HepG2 (cell line): Measurements from ENCODE around the gene AGRP. TPM values are rescaled to one million over a fixed set of nuclear protein-coding genes. Genes with fewer than 3 reads are reported as not detected.
A peak's percentile ranks its signal among the peaks of the same experiment; 100 is the strongest.

Experiments
- ATAC-seq: fragments of 200-7000 bp; cut with Tn5 transposase; 3 replicates; pipeline ENCODE4 v1.9.1; 2020; ENCODE audit warnings: mild to moderate bottlenecking, moderate library complexity
- BruUV-seq: library from RNA; stranded (reverse); fragments of 400-500 nt; replicated peaks from 2 replicates; lab custom pipeline; 2021; lab: Mats Ljungman, UMichigan
- CTCF ChIA-PET: fragments of 300-600 bp; formaldehyde crosslinking; extraction: SDS; loops from one replicate; lab custom pipeline; 2021; ENCODE audit warnings: low total read pairs, inconsistent platforms, low intra/inter-chr PET ratio; lab: Yijun Ruan, JAX
- POLR2A ChIA-PET: fragments of 350-600 bp; sonication (Branson Sonifier 250); formaldehyde crosslinking; loops from one replicate; lab custom pipeline; 2020; ENCODE audit warnings: antibody characterized with exemption, inconsistent platforms; lab: Yijun Ruan, JAX
- DNase-seq: peaks from one replicate; pipeline ENCODE4 v3.0.0-alpha.2; 2015; ENCODE audit warnings: low spot score
- FAIRE-seq: peaks from 3 replicates; lab custom pipeline; 2011; peaks lifted over from hg19 to GRCh38; lab: Jason Lieb, UNC
- H2AFZ ChIP-seq: one replicate; pipeline ENCODE4 v1.6.1; 2011; ENCODE audit warnings: low read length, inconsistent platforms
- H3K27ac ChIP-seq: fragments of 300-600 bp; 3 replicates; pipeline ENCODE4 v1.8.0; 2011; ENCODE audit warnings: mixed run types, mild to moderate bottlenecking, mixed read lengths, low read length, inconsistent platforms; ENCODE audit not compliant: insufficient read depth; ENCODE audit errors: extremely low read length
- H3K27me3 ChIP-seq, 2 experiments: fragments of 200-600 bp in 1 of 2; 2 replicates in 1 of 2; 3 replicates in 1 of 2; pipeline versions ENCODE4 v1.6.0 to v1.8.0; 2011; ENCODE audit warnings: low read length in 2 of 2, mild to moderate bottlenecking in 2 of 2, moderate library complexity in 2 of 2, inconsistent platforms in 1 of 2; ENCODE audit not compliant: insufficient read depth in 2 of 2, control insufficient read depth in 1 of 2
- H3K36me3 ChIP-seq, 2 experiments: fragments of 200-600 bp in 1 of 2; replicated peaks in 1 of 2; 2 replicates in 1 of 2; 3 replicates in 1 of 2; pipeline versions ENCODE4 v1.5.1 to v1.8.0; 2011; ENCODE audit warnings: low read length in 2 of 2, inconsistent platforms in 1 of 2; ENCODE audit not compliant: insufficient read depth in 2 of 2, control insufficient read depth in 1 of 2
- H3K4me1 ChIP-seq: 2 replicates; pipeline ENCODE4 v1.5.1; 2012; ENCODE audit warnings: low read length, inconsistent platforms; ENCODE audit not compliant: insufficient read depth
- H3K4me2 ChIP-seq: 2 replicates; pipeline ENCODE4 v1.6.0; 2011; ENCODE audit warnings: low read depth, low read length, inconsistent platforms
- H3K4me3 ChIP-seq, 3 experiments: fragments of 200-600 bp in 1 of 3; sonication (generic), shearing (Covaris generic) in 1 of 3; replicated peaks in 1 of 3; 2 replicates each; pipeline ENCODE4 v1.5.1; 2011 to 2016; ENCODE audit warnings: low read length in 3 of 3, inconsistent platforms in 2 of 3, low read depth in 2 of 3, mild to moderate bottlenecking in 2 of 3, control low read depth in 1 of 3, mixed read lengths in 1 of 3; ENCODE audit not compliant: insufficient read depth in 1 of 3
- H3K79me2 ChIP-seq: one replicate; pipeline ENCODE4 v1.6.1; 2011; ENCODE audit warnings: low read length, inconsistent platforms; ENCODE audit not compliant: insufficient read depth
- H3K9ac ChIP-seq: 2 replicates; pipeline ENCODE4 v1.6.0; 2011; ENCODE audit warnings: mild to moderate bottlenecking, low read depth, low read length, inconsistent platforms; ENCODE audit not compliant: insufficient read depth
- H3K9me3 ChIP-seq: 2 replicates; pipeline ENCODE4 v1.5.1; 2012; ENCODE audit warnings: mild to moderate bottlenecking, low read length
- H4K20me1 ChIP-seq: 2 replicates; pipeline ENCODE4 v1.6.0; 2011; ENCODE audit warnings: inconsistent platforms, mild to moderate bottlenecking, low read length, moderate library complexity; ENCODE audit not compliant: insufficient read depth
- HNRNPL ChIP-seq: fragments of 200-400 bp; formaldehyde crosslinking; IDR thresholded peaks from 2 replicates; pipeline ENCODE4 v1.6.1; 2017; ENCODE audit warnings: mild to moderate bottlenecking, low read depth, low read length
- NCOA2 ChIP-seq: sonication (generic); formaldehyde crosslinking; IDR thresholded peaks from 2 replicates; pipeline ENCODE4 v1.8.0; 2022; ENCODE audit warnings: inconsistent platforms
- PHF21A ChIP-seq: sonication (generic); formaldehyde crosslinking; IDR thresholded peaks from 2 replicates; pipeline ENCODE4 v1.5.0; 2020; ENCODE audit warnings: mild to moderate bottlenecking, missing genetic modification reagents
- SP5 ChIP-seq: IDR thresholded peaks from 2 replicates; pipeline ENCODE4 v1.6.1; 2016; ENCODE audit warnings: low read depth, borderline replicate concordance
- TARDBP ChIP-seq: sonication (generic); formaldehyde crosslinking; IDR thresholded peaks from 2 replicates; pipeline ENCODE4 v1.8.0; 2022; ENCODE audit warnings: mild to moderate bottlenecking, missing genetic modification reagents
- TGIF2 ChIP-seq: IDR thresholded peaks from 2 replicates; pipeline ENCODE4 v1.6.1; 2016; ENCODE audit warnings: control low read depth, missing compliant biosample characterization
- ZFP62 ChIP-seq: sonication (generic); formaldehyde crosslinking; IDR thresholded peaks from 2 replicates; pipeline ENCODE4 v1.4.0; 2020; ENCODE audit warnings: missing genetic modification reagents
- ZNF431 ChIP-seq: sonication (generic); formaldehyde crosslinking; IDR thresholded peaks from 2 replicates; pipeline ENCODE4 v1.9.0; 2022; ENCODE audit warnings: missing genetic modification reagents, low read depth, mild to moderate bottlenecking, borderline replicate concordance
- ZNF543 ChIP-seq: sonication (generic); formaldehyde crosslinking; IDR thresholded peaks from 2 replicates; pipeline ENCODE4 v1.4.0; 2020; ENCODE audit warnings: mild to moderate bottlenecking, missing genetic modification reagents
- ZNF552 ChIP-seq: sonication (generic); formaldehyde crosslinking; IDR thresholded peaks from 2 replicates; pipeline ENCODE4 v1.9.0; 2022; ENCODE audit warnings: missing genetic modification reagents, mild to moderate bottlenecking, borderline replicate concordance
- ZNF75D ChIP-seq: sonication (generic); formaldehyde crosslinking; IDR thresholded peaks from 2 replicates; pipeline ENCODE4 v1.8.1; 2023; ENCODE audit warnings: missing genetic modification reagents, mild to moderate bottlenecking, borderline replicate concordance
- ZNF776 ChIP-seq: sonication (generic); formaldehyde crosslinking; IDR thresholded peaks from 2 replicates; pipeline ENCODE4 v1.4.0; 2020; ENCODE audit warnings: mild to moderate bottlenecking, missing genetic modification reagents
- ZNF891 ChIP-seq: sonication (generic); formaldehyde crosslinking; IDR thresholded peaks from 2 replicates; pipeline ENCODE4 v1.5.0; 2020; ENCODE audit warnings: mild to moderate bottlenecking, missing genetic modification reagents
- WGBS: methylation state at CpG from one replicate; pipeline ENCODE4 v1.1.6; 2017; ENCODE audit warnings: low lambda C conversion rate; 5-methylcytosine and 5-hydroxymethylcytosine counted together
- in situ Hi-C: cut with HindIII; loops from 2 replicates; pipeline ENCODE4 v1.10.0; 2017; ENCODE audit warnings: low pct_unique_long_range_greater_than_20kb; ENCODE audit not compliant: extremely low pct_ligation_motif_present
- intact Hi-C: fragments of 100-400 bp; cut with micrococcal nuclease; formaldehyde crosslinking; loops from one replicate; pipeline ENCODE4 v1.10.0; 2022; ENCODE audit not compliant: unreplicated experiment
- polyA plus RNA-seq, 8 experiments: library from polyadenylated mRNA; depleted of rRNA in 3 of 8; stranded (reverse) in 7 of 8; unstranded in 1 of 8; fragments of >200 nt; fragmentation: Illumina TruSeq in 4 of 8; extraction: Trizol in 4 of 8; gene quantifications; 2 replicates each; pipeline versions ENCODE4 v1.2.1 to v1.2.3, GENCODE V29; 2011 to 2016; ENCODE audit warnings: low read depth in 4 of 8, missing spikeins in 1 of 8, mixed read lengths in 1 of 8; ENCODE audit not compliant: insufficient read depth in 1 of 8
- total RNA-seq, 5 experiments: library from RNA; depleted of rRNA; stranded (reverse); fragments of >200 nt; fragmentation: Illumina TruSeq; extraction: Trizol; gene quantifications; 2 replicates each; pipeline ENCODE4 v1.2.3, GENCODE V29; 2016; ENCODE audit warnings: low read depth in 1 of 5
- TF ChIP-seq, protein P1 (sequence below): sonication (generic); formaldehyde crosslinking; IDR thresholded peaks from 2 replicates; pipeline ENCODE4 v1.4.0; 2020; ENCODE audit warnings: missing genetic modification reagents
- TF ChIP-seq, protein P2 (sequence below): sonication (generic); formaldehyde crosslinking; IDR thresholded peaks from 2 replicates; pipeline ENCODE4 v1.5.1; 2020; ENCODE audit warnings: mild to moderate bottlenecking, missing genetic modification reagents, borderline replicate concordance

The AGRP gene
- total and polyA plus RNA-seq, 2 of the 13 experiments (the other 11 are each of a cell fraction or from before 2014, with no cell fraction given), result not detected

DNA sequence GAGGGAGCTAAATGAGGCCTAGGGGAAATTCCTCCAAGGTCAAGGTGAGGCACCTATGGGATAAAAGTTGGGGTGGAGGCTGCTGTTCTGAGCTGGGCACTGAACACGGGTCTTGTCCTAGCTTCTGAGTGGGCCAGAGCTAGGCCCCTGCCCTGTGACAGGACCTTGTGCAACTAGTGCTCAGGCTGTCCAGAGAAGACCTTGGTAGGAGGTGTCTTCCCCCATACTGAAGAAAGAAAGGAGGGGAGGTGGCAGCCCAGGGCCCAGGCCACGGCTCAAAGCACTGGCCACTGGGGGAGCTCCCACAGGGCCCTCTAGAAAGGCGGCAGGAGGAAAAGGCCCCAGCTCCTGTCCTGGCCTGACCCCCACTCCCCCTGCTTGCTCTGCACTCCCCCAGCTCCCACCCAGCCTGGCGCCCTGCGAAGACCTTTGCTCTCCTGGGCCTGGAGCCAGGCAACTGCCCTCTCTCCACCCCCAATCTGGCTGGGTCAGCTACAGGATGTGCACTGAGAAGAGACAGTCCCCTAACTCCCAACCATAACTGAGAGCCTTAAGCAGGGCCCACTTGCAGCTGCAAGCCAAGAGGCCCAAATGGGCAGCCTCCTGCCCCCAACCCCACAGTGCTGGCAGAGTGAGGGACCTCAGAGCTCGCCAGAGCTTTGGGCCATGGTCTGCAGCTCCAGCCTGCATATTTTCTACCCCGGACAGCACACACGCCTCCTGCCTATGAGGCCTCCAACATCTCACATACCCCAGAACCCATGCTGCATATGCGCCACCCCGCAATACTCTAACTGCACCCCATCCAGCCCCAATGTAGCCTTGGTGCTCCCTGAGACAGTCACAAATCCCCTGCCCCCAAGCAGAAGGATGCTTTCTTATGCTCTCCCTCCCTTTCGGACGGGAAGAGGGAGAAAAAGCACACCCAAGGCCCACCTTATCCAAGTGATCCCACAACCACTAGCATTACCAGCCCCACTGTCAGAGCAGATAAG, 37.1 kb downstream of the AGRP start:
- Histone ChIP-seq H3K27ac (peak overlapping the region; percentile 88), H3K4me1 (peaks cover 57% of the 10 kb centered on the region), H3K4me3 (peak overlapping the region in 2 of 3 experiments; percentile 14 to 54; a peak in 3 of 6 replicates), H3K9ac (peak overlapping the region; percentile 66), H3K9me3 (no peaks in the 10 kb centered on the region), H3K4me2 (peak overlapping the region; percentile 87), H3K27me3 (no peaks in the 10 kb centered on the region), H4K20me1 (no peaks in the 10 kb centered on the region), H2AFZ (no peak overlapping the region), H3K36me3 (peaks cover 8 to 10% of the 10 kb centered on the region in 2 experiments; a peak in 3 of 5 replicates), H3K79me2 (no peaks in the 10 kb centered on the region)
- WGBS, result 38% methylated on average over 9 of the region's 12 CpGs
- ChIA-PET CTCF (interaction anchor here (1.3 to 3.4 kb wide), 3 partner anchors 18 to 167 kb away, joined by 3 to 56 read pairs (median 9); partner anchors contain the start of gene PLEKHG4), POLR2A (interaction anchor here (0.6 to 6.7 kb wide), 11 partner anchors 10 to 199 kb away, joined by 3 to 182 read pairs (median 5); partner anchors contain the start of genes ATP6V0D1, FHOD1, HSD11B2 and ZDHHC1)
- in situ Hi-C loops, result no loop called here
- DNase-seq (peak; percentile 95), FAIRE-seq (peak; percentile 97), ATAC-seq (peak; percentile 88)
- intact Hi-C loops, result loop anchor here (1.0 to 2.0 kb wide), 2 partner anchors 18 to 19 kb away; no protein-coding TSS in a partner anchor
- no TSS peak for BruUV-seq
- 0 out of 2 replicates have a peak, but pooled peaks have one; percentile 37 for TF ChIP-seq ZNF431 (CRISPR knock-in tag)
- 0 out of 2 replicates have a peak, but pooled peaks have one; percentile 64 for TF ChIP-seq TGIF2 (CRISPR knock-in tag)
- TF ChIP-seq TARDBP, result peak; percentile 87
- TF ChIP-seq, protein P1, sequence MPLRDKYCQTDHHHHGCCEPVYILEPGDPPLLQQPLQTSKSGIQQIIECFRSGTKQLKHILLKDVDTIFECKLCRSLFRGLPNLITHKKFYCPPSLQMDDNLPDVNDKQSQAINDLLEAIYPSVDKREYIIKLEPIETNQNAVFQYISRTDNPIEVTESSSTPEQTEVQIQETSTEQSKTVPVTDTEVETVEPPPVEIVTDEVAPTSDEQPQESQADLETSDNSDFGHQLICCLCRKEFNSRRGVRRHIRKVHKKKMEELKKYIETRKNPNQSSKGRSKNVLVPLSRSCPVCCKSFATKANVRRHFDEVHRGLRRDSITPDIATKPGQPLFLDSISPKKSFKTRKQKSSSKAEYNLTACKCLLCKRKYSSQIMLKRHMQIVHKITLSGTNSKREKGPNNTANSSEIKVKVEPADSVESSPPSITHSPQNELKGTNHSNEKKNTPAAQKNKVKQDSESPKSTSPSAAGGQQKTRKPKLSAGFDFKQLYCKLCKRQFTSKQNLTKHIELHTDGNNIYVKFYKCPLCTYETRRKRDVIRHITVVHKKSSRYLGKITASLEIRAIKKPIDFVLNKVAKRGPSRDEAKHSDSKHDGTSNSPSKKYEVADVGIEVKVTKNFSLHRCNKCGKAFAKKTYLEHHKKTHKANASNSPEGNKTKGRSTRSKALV (CRISPR knock-in tag), result no peak
- peak; percentile 81 for TF ChIP-seq ZNF891
- no peak for TF ChIP-seq ZFP62 (CRISPR knock-in tag)
- TF ChIP-seq ZNF543 (CRISPR knock-in tag), result peak; percentile 60; the same call in 1 of the 2 replicates
- 0 out of 2 replicates have a peak, but pooled peaks have one; percentile 65 for TF ChIP-seq ZNF776 (CRISPR knock-in tag)
- TF ChIP-seq NCOA2 (CRISPR knock-in tag), result peak; percentile 78
- TF ChIP-seq HNRNPL, result peak; percentile 79; the same call in 1 of the 2 replicates
- peak; percentile 91 for TF ChIP-seq SP5 (CRISPR knock-in tag)
- TF ChIP-seq, protein P2, sequence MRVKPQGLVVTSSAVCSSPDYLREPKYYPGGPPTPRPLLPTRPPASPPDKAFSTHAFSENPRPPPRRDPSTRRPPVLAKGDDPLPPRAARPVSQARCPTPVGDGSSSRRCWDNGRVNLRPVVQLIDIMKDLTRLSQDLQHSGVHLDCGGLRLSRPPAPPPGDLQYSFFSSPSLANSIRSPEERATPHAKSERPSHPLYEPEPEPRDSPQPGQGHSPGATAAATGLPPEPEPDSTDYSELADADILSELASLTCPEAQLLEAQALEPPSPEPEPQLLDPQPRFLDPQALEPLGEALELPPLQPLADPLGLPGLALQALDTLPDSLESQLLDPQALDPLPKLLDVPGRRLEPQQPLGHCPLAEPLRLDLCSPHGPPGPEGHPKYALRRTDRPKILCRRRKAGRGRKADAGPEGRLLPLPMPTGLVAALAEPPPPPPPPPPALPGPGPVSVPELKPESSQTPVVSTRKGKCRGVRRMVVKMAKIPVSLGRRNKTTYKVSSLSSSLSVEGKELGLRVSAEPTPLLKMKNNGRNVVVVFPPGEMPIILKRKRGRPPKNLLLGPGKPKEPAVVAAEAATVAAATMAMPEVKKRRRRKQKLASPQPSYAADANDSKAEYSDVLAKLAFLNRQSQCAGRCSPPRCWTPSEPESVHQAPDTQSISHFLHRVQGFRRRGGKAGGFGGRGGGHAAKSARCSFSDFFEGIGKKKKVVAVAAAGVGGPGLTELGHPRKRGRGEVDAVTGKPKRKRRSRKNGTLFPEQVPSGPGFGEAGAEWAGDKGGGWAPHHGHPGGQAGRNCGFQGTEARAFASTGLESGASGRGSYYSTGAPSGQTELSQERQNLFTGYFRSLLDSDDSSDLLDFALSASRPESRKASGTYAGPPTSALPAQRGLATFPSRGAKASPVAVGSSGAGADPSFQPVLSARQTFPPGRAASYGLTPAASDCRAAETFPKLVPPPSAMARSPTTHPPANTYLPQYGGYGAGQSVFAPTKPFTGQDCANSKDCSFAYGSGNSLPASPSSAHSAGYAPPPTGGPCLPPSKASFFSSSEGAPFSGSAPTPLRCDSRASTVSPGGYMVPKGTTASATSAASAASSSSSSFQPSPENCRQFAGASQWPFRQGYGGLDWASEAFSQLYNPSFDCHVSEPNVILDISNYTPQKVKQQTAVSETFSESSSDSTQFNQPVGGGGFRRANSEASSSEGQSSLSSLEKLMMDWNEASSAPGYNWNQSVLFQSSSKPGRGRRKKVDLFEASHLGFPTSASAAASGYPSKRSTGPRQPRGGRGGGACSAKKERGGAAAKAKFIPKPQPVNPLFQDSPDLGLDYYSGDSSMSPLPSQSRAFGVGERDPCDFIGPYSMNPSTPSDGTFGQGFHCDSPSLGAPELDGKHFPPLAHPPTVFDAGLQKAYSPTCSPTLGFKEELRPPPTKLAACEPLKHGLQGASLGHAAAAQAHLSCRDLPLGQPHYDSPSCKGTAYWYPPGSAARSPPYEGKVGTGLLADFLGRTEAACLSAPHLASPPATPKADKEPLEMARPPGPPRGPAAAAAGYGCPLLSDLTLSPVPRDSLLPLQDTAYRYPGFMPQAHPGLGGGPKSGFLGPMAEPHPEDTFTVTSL (CRISPR knock-in tag), result peak; percentile 51; the same call in 1 of the 2 replicates
- TF ChIP-seq ZNF75D, result no peak
- TF ChIP-seq ZNF552 (CRISPR knock-in tag), result no peak; the same call in 1 of the 2 replicates
- TF ChIP-seq PHF21A (CRISPR knock-in tag), result peak; percentile 97
